Non-pigmented ciliary epithelial cell (primary cell): ENCODE data around the gene CBLB.
"Not testable (repeated sequence)": the region's sequence is repeated elsewhere in the genome, so short reads cannot be mapped to it uniquely, and the experiment has no call there.

ENCODE experiments used
- DNase-seq: peaks from one replicate; pipeline ENCODE4 v3.0.0-alpha.2; 2010; ENCODE audit warnings: low read depth

Gene CBLB

GRCh38 chr3:105786241-105786640 is 82.6 kb downstream of the CBLB start:
- DNase-seq: no peak

- DNase-seq: no peak
These were observed 83.0 kb downstream of the CBLB start for GRCh38 chr3:105785803-105786202.

DNA sequence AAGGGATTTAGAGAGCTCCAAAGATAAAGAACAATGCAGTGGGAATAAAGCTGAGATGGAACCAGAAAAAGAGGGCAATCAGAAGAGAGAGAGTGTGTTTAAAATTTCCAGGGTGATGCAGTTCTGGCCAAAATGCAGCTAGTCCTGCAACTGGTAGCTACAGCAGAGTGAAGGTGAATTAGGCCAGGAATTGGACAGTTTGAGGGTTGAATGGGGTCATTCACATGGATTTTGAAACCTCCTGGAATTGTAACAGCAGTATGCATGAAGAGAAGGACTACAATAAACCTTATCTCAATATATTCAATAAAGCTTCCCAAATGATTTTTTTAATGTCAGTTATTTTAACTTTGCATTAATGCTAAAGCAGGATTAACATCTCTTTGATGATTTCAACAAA is 85.2 kb downstream of the CBLB start:
- no peak for DNase-seq

GRCh38 chr3:105781871-105782270 is 86.9 kb downstream of the CBLB start:
- DNase-seq: no peak

DNA sequence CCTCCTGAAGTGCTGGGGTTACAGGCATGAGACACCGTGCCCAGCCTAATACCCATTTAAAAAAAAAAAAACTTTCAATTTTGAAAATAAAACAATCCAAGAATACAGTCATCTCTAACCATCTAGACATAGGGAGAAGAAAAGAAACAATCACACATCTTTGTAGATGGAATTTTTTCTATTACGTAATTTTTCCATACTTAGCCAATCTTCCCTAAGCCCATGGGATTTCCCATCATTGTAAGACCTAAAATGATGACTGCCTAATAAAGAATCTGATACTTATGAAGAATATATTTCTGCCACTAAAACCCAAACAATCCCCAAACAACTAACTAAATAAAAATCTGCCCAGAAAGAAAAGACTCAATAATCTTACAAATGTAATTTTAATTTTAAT is 88.7 kb downstream of the CBLB start:
- DNase-seq: no peak

DNA sequence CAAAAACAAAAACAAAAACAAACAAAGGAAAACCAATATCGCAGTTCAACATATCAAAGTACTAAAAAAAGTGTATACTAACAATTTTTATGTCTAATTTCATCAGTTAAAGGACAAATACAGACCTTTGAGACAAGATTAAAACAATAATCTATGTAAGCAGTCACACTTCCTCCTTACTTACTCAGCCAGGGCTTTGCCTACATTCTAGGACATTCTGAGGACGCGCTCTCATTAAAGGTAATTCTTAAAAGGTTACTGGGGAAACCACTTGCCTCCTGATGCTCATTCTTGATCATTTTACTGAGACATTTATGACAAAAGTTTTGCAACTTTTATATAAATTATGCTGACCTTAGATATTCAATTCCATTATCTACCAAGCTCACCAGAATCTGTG is 93.4 kb downstream of the CBLB start:
- DNase-seq: no peak

DNA sequence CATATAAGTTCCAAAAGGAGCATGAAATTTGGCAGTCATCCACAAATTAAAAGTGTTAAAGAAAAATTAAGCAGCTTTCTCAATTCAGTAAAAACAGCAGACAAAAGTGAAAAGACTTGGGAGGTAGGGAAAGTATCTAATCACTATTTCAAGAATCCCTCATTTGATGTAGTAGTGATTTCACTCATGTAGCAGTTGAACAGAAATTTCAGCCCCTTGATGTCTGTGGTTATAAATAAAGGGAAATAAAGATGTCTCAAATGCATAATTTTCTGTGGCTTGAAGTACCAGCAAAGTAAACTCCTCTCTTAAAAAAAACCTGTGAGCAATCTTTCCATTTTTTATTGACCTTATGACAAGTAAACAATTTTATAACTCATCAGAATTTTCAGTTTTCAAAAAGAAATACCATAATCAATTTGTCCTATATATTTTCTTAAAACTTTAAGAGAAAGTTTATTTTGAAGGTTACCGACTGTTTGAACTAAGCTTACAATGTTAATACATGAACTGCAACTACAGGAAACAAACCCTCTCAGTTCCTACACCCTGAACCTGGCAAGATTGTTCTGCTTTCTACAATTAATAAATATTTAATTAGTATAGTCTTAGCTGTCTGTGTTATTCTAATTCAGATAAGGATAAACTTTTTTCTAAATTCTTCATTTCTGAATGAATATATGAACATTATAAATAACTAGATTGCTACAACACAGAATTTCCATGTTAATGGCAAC is 94.2 kb downstream of the CBLB start:
- no peak for DNase-seq

- DNase-seq: no peak
These were observed 95.5 kb downstream of the CBLB start for GRCh38 chr3:105773291-105773690.

DNA sequence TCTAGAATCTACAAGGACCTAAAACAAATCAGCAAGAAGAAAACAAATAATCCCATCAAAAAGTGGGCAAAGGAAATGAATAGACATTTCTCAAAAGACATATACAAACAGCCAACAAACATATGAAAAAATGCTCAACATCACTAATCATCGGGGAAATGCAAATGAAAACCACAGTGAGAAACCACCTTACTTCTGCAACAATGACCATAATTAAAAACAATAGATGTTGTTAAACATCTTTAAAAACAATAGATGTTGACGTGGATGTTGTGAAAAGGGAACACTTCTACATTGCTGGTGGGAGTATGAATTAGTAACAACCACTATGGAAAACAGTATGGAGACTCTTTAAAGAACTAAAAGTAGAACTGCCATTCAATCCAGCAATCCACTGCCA is 96.2 kb downstream of the CBLB start:
- DNase-seq: no peak

DNA sequence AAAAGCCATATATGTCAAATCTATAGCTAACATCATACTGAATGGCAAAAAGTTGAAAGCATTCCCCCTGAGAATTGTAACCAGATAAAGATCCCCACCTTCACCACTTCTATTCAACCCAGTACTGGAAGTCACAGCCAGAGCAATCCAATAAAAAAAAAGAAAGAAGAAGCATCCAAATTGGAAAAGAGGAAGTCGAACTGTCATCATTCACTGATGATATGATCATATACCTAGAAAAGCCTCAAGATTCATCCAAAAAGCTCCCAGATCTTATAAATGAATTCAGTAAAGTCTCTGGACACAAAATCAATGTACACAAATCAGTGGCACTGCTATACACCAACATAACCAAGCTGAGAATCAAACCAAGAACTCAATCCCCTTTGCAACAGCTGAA is 97.4 kb downstream of the CBLB start:
- DNase-seq: no peak

- DNase-seq: no peak
These were observed 98.4 kb downstream of the CBLB start for GRCh38 chr3:105770410-105770809.

GRCh38 chr3:105767776-105768175 is 101.0 kb downstream of the CBLB start:
- no peak for DNase-seq

- no peak for DNase-seq
These were observed 101.6 kb downstream of the CBLB start for GRCh38 chr3:105767216-105767615.

GRCh38 chr3:105765308-105765639 is 103.5 kb downstream of the CBLB start:
- DNase-seq: no peak

DNA sequence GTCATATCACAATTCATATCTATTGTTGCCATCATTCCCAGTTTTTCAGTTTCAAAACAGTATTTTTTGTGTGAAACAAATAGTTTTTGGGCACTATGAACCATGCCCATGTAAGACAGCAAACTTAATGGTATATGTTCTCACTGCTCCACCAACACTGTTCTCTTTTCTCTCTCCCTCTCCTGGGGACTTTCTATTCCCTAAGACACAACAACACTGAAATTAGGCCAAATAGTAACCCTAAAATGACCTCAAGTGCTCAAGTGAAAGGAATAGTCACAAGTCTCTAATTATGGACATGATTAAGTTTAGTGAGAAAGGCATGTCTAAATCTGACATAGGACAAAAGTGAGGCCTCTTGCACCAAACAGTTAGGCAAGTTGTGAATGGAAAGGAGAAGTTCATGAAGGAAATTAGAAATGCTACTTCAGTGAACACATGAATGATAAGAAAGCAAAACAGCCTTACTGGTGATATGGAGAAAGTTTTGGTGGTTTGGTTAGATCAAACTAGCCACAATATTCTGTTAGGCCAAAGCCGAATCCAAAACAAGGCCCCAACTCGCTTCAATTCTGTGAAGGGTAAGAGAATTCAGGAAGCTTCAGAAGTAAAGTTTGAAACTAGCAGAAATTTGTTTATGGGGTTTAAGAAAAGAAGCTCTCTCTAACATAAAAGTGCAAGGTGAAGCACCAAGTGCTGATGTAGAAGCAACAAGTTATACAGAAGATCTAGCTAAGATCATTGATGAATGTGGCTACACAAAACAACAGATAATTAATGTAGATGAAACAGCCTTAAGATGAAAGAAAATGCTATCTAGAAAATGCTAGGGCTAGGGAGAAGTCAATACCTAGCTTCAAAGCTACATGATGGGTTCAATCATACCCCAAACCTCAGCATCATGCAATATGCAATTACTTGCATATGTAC is 104.2 kb downstream of the CBLB start:
- DNase-seq: no peak

GRCh38 chr3:105763659-105764036 is 105.2 kb downstream of the CBLB start:
- no peak for DNase-seq

DNA sequence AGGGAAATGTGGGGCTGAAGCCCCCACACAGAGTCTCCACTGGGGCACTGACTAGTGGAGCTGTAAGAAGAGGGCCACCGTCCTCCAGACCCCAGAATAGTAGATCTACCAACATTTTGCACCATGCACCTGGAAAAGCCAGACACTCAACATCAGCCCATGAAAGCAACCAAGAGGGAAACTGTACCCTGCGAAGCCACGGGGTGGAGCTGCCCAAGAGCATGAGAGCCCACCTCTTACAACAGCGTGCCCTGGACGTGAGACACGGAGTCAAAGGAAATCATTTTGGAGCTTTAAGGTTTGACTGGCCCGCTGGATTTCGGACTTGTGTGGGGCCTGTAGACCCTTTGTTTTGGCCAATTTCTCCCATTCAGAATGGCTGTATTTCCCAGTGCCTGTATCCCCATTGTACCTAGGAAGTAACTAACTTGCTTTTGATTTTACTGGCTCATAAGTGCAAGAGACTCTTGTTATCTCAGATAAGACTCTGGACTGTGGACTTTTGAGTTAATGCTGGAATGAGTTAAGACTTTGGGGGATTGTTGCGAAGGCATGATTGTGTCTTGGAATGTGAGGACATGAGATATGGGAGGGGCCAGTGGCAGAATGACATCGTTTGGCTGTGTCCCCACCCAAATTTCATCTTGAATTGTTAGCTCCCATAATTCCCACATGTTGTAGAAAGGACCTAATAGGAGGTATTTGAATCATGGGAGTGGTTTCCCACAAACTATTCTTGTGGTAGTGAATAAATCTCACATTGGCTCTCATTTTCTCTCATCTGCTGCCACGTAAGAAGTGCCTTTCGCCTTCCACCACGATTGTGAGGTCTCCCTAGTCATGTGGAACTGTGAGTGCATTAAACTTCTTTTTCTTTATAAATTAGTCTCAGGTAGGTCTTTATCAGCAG is 105.8 kb downstream of the CBLB start:
- DNase-seq: no peak

- DNase-seq: not testable (repeated sequence)
These were observed 106.6 kb downstream of the CBLB start for GRCh38 chr3:105762214-105762613.

GRCh38 chr3:105759442-105760078 is 109.3 kb downstream of the CBLB start:
- no peak for DNase-seq

- DNase-seq: no peak
These were observed 110.4 kb downstream of the CBLB start for GRCh38 chr3:105758451-105758850.

DNA sequence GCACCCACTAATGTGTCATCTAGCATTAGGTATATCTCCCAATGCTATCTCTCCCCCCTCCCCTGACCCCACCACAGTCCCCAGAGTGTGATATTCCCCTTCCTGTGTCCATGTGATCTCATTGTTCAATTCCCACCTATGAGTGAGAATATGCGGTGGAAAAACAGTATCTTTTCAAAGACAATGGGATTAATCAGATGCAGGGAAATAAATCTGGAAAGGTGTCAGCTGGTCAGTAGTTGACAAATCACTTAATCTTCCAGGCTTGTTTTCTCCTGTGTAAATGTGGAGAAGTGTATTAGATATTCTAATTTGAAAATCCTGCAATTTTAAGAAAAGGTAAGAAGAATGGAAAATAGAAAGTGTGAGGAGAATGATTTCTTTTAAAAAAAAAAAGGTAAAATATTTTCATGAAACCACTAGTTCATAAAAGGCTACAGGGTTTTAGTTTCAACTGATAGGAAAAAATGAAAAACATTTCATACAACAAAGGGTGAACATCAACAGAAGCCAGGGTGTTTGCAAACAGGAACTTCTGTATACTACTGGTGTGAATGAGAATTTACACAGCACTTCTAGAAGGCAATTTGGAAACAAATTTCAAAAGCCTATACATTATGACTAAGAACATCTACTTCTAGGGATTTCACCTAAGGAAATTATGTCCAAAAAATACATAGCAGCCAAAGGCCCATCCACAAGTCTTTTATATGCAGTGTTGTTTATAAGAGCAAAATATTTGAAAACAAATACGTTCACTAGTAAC is 113.5 kb downstream of the CBLB start:
- DNase-seq: no peak
